Smooth muscle cell of the brain vasculature (primary cell): ENCODE measurements around the gene CRYGS.

Experiments
- DNase-seq: peaks from one replicate; pipeline ENCODE4 v3.0.0-alpha.2; 2012; ENCODE audit warnings: low read depth, low spot score

The CRYGS gene

GRCh38 chr3:186493525-186494255 is 50.5 kb downstream of the CRYGS start:
- DNase-seq: no peak

- DNase-seq: no peak
Measured at GRCh38 chr3:186492385-186492984, 51.7 kb downstream of the CRYGS start.

- DNase-seq: no peak
Measured at GRCh38 chr3:186489507-186489906, 54.7 kb downstream of the CRYGS start.
